ENCODE data around the gene SPATA31C2. TPM values are rescaled to one million over a fixed set of nuclear protein-coding genes. Genes with fewer than 3 reads are reported as not detected.
"Not testable (repeated sequence)": the region's sequence is repeated elsewhere in the genome, so short reads cannot be mapped to it uniquely, and the experiment has no call there.

The SPATA31C2 gene
- total RNA-seq, 1 donor from 2014 or later = not detected

GRCh38 chr9:88164850-88165249, 26.6 kb upstream of the SPATA31C2 start:
- no peak for TF ChIP-seq CTCF (IDR thresholded peaks at IDR 0.05)
- DNase-seq (ENCODE audit: low spot score) = no peak
- peaks cover 15% of the 10 kb centered on the region for H3K27me3 Mint-ChIP-seq (ENCODE audit: low read depth)
- no peaks in the 10 kb centered on the region for H3K4me1 Mint-ChIP-seq (ENCODE audit: low read depth)
- no peak overlapping the region for H3K4me3 Mint-ChIP-seq (ENCODE audit: unreplicated experiment)
- peaks cover 3% of the 10 kb centered on the region for H3K36me3 Mint-ChIP-seq (ENCODE audit: low read depth)
- H3K27ac Mint-ChIP-seq (ENCODE audit: unreplicated experiment) = no peak overlapping the region
- H3K9me3 Mint-ChIP-seq (ENCODE audit: low read depth) = peaks cover 9% of the 10 kb centered on the region

GRCh38 chr9:88161144-88161543, 22.9 kb upstream of the SPATA31C2 start:
- no peak overlapping the region for H3K4me3 Mint-ChIP-seq (ENCODE audit: unreplicated experiment)
- H3K27me3 Mint-ChIP-seq (ENCODE audit: low read depth) = peaks cover 35% of the 10 kb centered on the region
- no peak overlapping the region for H3K27ac Mint-ChIP-seq (ENCODE audit: unreplicated experiment)
- no peak for DNase-seq (ENCODE audit: low spot score)
- peaks cover 1% of the 10 kb centered on the region for H3K36me3 Mint-ChIP-seq (ENCODE audit: low read depth)
- H3K9me3 Mint-ChIP-seq (ENCODE audit: low read depth) = no peaks in the 10 kb centered on the region
- no peaks in the 10 kb centered on the region for H3K4me1 Mint-ChIP-seq (ENCODE audit: low read depth)
- TF ChIP-seq CTCF (IDR thresholded peaks at IDR 0.05) = no peak

GRCh38 chr9:88143957-88144625, 5.8 kb upstream of the SPATA31C2 start:
- Mint-ChIP-seq H3K27me3 (ENCODE audit: low read depth) (peaks cover 38% of the 10 kb centered on the region), H3K9me3 (ENCODE audit: low read depth) (peaks cover 3% of the 10 kb centered on the region), H3K27ac (ENCODE audit: unreplicated experiment) (no peak overlapping the region), H3K4me1 (ENCODE audit: low read depth) (no peaks in the 10 kb centered on the region), H3K4me3 (ENCODE audit: unreplicated experiment) (no peak overlapping the region), H3K36me3 (ENCODE audit: low read depth) (no peaks in the 10 kb centered on the region)
- TF ChIP-seq CTCF (IDR thresholded peaks at IDR 0.05) = no peak
- no peak for DNase-seq (ENCODE audit: low spot score)

GRCh38 chr9:88143179-88143578, 4.9 kb upstream of the SPATA31C2 start:
- DNase-seq (ENCODE audit: low spot score) = no peak
- H3K9me3 Mint-ChIP-seq (ENCODE audit: low read depth) = peaks cover 3% of the 10 kb centered on the region
- no peaks in the 10 kb centered on the region for H3K36me3 Mint-ChIP-seq (ENCODE audit: low read depth)
- H3K4me1 Mint-ChIP-seq (ENCODE audit: low read depth) = no peaks in the 10 kb centered on the region
- no peak overlapping the region for H3K27ac Mint-ChIP-seq (ENCODE audit: unreplicated experiment)
- no peak overlapping the region for H3K4me3 Mint-ChIP-seq (ENCODE audit: unreplicated experiment)
- H3K27me3 Mint-ChIP-seq (ENCODE audit: low read depth) = peaks cover 34% of the 10 kb centered on the region
- TF ChIP-seq CTCF (IDR thresholded peaks at IDR 0.05) = no peak

- not testable (repeated sequence) for H3K36me3 Mint-ChIP-seq (ENCODE audit: low read depth); DNase-seq (ENCODE audit: low spot score); H3K27me3 Mint-ChIP-seq (ENCODE audit: low read depth); H3K9me3 Mint-ChIP-seq (ENCODE audit: low read depth); H3K4me3 Mint-ChIP-seq (ENCODE audit: unreplicated experiment); H3K4me1 Mint-ChIP-seq (ENCODE audit: low read depth); H3K27ac Mint-ChIP-seq (ENCODE audit: unreplicated experiment)
These were observed 4.7 kb downstream of the SPATA31C2 start for GRCh38 chr9:88133552-88133951.

GRCh38 chr9:88129556-88129955, 8.7 kb downstream of the SPATA31C2 start:
- DNase-seq (ENCODE audit: low spot score); H3K4me3 Mint-ChIP-seq (ENCODE audit: unreplicated experiment); H3K27ac Mint-ChIP-seq (ENCODE audit: unreplicated experiment); H3K27me3 Mint-ChIP-seq (ENCODE audit: low read depth); H3K9me3 Mint-ChIP-seq (ENCODE audit: low read depth); H3K4me1 Mint-ChIP-seq (ENCODE audit: low read depth); H3K36me3 Mint-ChIP-seq (ENCODE audit: low read depth): not testable (repeated sequence)

GRCh38 chr9:88127700-88128300, 10.5 kb downstream of the SPATA31C2 start:
- H3K4me3 Mint-ChIP-seq (ENCODE audit: unreplicated experiment); H3K27me3 Mint-ChIP-seq (ENCODE audit: low read depth); H3K36me3 Mint-ChIP-seq (ENCODE audit: low read depth); H3K4me1 Mint-ChIP-seq (ENCODE audit: low read depth); H3K27ac Mint-ChIP-seq (ENCODE audit: unreplicated experiment); DNase-seq (ENCODE audit: low spot score); H3K9me3 Mint-ChIP-seq (ENCODE audit: low read depth): not testable (repeated sequence)

- H3K4me1 Mint-ChIP-seq (ENCODE audit: low read depth); H3K27me3 Mint-ChIP-seq (ENCODE audit: low read depth); H3K9me3 Mint-ChIP-seq (ENCODE audit: low read depth); DNase-seq (ENCODE audit: low spot score); H3K4me3 Mint-ChIP-seq (ENCODE audit: unreplicated experiment); H3K36me3 Mint-ChIP-seq (ENCODE audit: low read depth); H3K27ac Mint-ChIP-seq (ENCODE audit: unreplicated experiment): not testable (repeated sequence)
These were observed 14.9 kb downstream of the SPATA31C2 start for GRCh38 chr9:88123413-88123812.

GRCh38 chr9:88118121-88118520, 20.2 kb downstream of the SPATA31C2 start:
- not testable (repeated sequence) for H3K27me3 Mint-ChIP-seq (ENCODE audit: low read depth); H3K4me1 Mint-ChIP-seq (ENCODE audit: low read depth); H3K36me3 Mint-ChIP-seq (ENCODE audit: low read depth); H3K9me3 Mint-ChIP-seq (ENCODE audit: low read depth); DNase-seq (ENCODE audit: low spot score); H3K4me3 Mint-ChIP-seq (ENCODE audit: unreplicated experiment); H3K27ac Mint-ChIP-seq (ENCODE audit: unreplicated experiment)

Measured in chondrocyte (in vitro differentiated cells).